Measurements from ENCODE around the gene TNRC6A.
"Not testable (repeated sequence)": the region's sequence is repeated elsewhere in the genome, so short reads cannot be mapped to it uniquely, and the experiment has no call there.

Gene TNRC6A

DNA sequence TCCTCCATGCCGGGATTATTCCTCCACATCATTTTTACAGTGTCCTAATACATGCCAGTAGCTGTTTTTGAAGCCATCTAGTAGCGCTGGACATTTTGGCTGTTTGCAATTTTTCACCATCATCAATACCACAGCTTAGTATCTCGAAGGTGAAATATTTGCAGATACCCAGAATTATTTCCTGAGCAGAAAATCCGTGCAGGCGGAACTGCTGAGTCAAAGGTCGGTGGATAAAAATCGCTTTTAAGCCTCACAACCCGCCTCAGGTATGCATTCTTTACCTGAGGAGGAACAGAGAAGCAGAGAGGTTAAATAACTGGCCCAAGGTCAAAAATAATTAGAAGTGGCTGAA is 584 bp upstream of the TNRC6A start:
- no peak for DNase-seq

DNA sequence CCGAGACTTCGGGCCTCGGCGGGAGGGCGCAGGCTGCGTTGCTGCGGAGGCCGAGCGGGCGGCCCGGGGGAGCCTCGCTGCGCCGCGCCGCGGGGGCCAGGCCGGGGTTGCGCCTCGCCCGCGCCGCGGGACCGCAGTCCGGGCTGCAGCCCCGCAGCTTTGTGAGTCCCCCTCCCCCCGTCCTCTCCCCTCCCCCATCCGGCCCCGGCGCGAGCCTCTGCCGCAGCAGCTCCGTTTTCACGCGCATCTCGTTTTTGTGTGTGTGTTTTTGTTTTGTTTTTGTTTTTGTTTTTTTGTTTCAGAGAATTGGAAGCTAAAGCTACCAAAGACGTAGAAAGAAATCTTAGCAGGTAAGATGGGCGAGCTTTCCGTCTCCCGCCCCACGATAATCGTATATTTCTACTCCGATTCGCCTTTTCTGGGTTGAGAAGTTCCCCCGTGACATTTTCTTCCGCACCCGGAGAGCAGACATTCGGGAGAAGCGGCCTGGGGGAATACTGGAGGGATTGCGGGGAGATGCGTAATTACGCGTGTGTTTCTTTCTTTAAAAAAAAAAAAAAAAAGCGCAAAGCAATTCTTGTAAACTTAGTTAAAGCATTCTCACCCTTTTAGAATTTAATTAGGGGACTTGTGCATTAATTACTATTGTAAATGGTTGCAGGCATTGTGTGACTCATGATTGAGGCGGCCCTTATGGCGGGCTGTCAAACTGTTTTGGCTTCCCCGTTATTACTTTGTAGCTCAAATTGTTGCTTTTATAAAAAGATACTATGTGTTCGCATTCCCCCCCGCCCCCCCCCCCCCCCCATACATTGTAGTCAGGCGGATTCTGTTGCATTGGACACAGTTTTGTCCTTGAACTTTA is 732 bp downstream of the TNRC6A start:
- no peak for DNase-seq

DNA sequence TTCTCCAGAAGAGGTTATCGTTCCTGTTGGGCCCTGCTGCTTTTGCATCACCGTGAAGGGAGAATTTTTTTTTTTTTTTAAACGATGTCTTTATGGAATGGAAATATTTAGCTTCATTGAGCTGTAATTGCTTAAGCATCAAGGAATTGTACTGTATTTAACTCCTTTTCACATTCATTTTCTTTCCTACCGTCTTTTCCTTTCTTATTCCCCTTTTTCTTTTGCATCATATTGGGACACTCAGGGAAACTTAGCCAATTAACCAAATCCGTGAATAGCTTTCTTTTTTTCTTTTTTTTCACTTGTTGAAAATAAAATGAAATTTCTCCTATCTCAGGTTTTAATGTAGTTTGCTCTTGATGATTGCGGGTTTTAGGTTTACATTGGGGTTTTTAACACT is 1.5 kb downstream of the TNRC6A start:
- DNase-seq: no peak

DNA sequence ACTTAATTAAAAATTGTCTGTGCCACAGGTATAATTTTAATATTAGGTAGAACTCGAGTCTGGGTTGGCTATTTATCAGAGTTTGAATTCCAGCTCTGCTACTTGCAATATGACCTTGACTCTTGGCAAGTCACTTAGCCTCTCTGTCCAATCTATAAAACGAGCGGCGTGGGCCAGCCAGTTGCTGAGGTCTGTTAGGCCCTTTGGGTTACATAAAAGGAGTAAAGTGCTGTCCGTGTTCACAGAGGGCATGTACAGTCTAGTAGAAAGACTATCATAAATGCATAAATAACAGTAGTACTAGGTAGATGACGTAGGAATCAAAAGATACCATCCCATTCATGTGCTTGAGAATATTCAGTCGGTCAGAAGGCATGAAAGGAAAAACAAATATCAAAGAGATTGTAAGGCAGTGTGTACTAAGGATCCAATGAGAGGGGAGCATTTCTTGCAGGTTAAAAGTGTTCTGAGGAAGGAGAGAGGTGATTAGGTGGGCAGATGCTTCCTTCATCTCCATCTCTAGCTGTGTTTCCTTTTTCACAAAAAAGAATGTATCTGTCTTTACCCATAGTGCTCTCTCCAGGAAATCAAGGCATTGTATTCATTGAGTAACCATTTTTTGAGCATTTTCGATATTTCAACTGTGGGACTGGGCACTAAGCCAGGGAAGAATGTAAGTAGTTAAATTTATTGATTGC is 2.4 kb downstream of the TNRC6A start:
- DNase-seq: no peak

DNA sequence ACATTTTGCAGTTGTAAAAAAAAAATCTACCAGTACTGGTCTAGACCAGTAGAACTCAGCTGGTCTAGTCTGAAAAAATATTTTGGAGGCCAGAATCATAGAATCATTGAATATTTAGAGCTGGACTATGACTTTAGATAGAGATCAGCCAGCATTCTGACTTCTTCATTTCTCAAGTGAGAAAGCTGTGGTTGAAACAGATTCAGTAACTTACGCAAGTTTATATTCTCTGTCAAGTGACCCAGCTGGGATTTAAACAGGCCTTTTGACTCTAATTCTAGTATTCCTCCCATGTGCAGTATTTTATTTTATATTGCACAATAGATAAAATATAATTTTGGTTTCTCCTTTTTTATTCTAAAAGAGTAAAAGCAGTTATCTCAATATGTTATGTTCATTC is 4.9 kb downstream of the TNRC6A start:
- DNase-seq: no peak

DNA sequence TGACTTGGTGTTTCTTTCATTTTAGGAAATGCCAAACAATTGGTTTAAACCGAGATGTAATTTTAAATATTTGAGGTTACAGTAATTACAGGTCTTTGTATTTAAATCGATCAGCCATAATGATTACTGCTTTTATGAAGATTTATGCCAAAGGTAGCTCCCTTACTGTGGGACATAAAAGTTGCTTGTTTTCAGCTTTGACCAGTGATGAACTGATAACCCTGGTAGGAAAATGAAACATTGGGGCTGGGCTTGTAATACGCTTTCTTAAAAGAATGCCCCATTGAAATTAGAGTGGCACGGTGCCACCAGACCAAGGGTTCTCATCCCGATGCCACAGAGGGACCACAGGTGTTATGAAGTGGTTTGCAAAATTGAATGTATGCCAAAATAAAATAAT is 7.3 kb downstream of the TNRC6A start:
- DNase-seq: no peak

DNA sequence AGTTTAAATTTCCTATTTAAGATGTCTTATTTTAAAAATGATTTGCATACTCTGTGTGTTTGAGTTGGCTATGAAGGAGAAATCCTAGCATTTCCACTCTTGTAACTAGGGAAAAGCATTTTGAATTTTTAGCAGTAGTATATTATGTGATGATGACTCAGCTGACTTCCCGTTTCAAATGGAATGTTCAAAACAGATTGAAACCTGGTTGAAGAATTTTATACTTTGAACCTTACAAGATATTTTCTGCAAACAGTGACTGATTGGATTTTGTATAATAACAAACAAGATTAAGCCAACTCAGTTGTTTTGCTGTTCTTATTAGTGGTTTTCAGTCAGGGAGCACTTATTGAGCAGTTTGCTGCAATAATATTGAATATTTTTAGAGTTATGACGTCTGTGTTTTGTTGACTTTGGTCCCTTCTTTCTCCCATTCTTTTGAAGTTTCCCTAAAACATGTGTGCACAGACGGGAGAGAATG is 8.0 kb downstream of the TNRC6A start:
- no peak for DNase-seq

DNA sequence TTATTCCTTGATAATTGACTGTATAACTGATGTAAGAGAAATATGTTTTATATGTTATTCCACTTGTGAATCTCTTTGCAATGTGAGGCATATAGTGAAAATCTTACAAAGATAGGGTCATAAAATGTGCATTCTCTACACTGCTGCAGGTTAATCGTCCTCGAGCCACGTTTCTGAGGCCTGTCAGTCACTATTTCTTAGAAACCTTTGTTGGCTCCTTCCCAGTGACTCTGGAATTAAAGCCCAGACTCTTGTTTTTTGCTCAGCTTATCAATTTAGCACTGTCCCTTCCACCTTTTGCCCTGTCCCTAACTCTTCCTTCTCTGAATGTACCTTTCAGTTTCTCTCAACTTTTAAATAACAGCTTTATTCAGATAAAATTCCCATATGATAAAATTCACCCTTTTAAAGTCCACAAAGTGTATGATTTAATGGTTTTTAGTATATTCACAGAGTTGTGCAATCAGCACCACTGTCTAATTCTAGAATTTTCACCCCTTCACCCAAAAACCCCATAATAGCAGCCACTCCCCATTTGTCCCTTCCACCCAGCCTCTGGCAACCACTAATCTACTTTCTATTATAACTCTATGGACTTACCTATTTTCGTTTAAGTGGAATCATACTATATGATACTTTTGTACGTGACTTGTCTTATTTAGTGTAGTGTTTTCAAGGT is 8.6 kb downstream of the TNRC6A start:
- no peak for DNase-seq

DNA sequence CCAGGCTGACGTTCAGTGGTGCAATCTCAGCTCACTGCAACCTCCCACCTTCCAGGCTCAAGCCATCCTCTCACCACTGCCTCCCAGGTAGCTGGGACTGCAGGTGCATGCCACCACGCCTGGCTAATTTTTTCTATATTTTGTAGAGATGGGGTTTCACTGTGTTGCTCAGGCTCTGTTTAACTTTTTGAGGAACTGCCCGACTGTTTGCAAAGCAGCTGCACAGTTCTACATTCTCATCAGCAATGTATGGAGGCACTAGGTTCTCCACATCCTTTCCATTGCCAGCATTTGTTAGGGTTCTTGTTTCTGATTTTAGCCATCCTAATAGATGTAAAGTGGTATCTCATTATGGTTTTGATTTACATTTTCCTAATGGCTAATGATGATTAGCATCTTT is 9.4 kb downstream of the TNRC6A start:
- no peak for DNase-seq

DNA sequence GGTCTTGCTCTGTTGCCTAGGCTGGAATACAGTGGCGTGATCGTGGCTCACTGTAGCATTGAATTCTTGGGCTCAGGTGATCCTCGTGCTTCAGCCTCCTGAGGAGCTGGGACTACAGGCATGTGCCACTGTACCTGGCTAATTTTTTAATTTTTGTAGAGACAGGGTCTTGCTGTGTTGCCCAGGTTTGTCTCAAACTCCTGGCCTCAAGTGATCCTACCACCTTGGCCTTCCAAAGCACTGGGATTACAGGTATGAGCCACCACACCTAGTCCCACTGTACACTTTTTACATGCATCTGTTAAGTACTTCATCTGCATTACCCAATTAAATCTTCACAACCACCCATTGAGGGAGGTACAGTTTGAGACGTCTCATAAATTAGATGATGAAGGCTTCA is 12.4 kb downstream of the TNRC6A start:
- no peak for DNase-seq

DNA sequence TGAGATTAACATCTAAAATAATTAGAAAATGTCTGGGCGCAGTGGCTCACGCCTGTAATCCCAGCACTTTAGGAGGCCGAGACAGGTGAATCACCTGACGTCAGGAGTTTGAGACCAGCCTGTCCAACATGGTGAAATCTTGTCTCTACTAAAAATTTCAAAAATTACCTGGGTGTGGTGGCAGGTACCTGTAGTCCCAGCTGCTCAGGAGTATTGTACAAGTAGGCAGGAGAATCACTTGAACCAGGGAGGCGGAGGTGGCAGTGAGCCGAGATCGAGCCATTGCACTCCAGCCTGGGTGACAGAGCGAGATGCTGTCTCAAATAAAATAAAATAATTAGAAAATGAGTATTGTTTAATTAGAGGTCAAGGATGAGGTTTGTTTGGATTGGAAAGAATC is 13.2 kb downstream of the TNRC6A start:
- DNase-seq: not testable (repeated sequence)

DNA sequence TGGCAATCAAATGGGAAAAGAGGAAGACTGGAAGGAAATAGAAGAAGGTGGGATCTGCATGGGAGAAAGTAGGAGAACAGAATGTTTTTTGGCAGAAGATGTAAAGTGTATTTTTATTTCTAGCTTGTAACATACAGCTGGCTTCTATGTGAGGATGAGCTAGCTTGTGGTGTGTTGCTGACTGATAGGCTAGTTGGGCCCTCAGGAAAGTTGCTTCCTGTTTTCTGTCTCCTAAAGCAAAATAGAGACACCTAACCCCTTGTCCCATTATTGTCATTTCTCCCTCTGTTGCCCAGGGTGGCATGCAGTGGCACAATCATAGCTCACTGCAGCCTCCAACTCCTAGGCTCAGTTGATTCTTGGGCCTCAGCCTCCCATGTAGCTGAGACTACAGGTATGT is 15.9 kb downstream of the TNRC6A start:
- DNase-seq: no peak

DNA sequence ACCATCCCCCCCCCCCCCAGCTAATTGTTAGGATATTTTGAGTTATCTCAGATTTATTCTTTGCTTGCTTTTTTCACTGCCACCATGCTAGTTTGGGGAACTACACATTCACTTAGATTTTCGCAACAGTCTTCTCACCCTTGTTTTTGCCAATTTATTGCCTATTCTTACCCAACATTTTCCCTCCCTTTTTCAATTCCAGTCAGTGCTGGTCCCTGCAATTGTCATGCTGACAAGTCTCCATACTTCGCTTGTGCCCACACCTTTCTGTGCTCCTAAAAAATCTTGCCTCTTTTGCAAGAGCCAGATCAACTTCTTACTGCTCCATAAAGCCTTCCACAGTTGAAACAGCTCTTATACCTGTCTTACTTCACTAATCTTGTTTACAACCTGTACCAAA is 16.3 kb downstream of the TNRC6A start:
- DNase-seq: no peak

DNA sequence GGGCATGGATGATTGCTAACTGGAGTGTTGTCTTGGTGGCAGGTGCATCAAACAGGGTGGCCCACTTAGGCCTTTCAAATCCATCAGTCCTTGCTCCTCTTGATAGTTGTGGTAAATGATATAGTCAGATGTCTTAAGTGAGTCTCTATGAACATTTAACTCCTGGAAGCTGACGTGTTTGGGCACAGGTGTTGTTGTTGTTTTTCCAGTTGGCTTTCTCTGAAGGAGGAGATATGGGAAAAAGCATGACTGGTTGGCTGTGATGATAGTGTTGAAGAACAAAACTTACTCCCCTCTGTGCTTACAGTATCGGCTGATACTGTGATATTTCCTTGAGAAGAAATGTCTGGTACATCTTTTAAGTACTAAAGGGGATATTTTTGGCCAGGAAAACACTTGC is 18.0 kb downstream of the TNRC6A start:
- DNase-seq: no peak

DNA sequence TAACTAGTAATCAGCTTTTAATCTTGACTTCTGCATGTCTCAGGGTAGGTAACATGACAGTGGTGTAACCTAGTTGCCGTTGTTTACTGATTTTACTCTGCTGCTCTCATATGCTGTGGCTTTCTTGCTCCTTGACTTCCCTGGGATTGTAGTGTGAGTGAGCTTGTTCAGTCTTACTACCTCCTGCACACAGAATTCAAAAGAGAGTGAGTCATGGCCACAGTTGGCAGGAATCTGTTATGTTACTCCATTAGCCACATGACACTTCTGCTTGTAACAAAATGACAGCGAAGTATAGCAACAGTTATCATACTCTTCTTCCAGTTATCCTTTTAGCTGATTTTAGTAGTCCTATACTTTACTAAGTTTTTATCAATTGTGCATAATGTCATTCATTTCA is 18.8 kb downstream of the TNRC6A start:
- no peak for DNase-seq

DNA sequence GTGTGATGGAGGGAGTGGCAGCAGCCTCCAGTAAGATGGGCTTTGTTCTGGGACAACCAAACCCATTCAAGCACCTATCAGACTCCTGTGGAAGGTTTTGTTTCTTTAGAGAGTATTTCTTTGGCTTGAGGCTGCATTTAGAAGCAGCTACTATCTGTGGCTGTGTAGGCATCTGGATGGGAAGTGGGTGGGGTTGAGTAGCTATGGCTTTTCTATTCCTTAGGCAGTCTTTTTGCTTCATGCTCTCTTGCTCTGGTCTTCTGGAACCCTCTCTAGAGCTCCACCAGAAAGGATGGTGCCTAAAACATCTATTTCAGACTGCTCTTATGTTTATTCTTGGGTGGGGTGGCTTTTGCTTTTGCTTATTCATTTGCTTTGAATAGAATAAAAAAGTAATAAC is 19.9 kb downstream of the TNRC6A start:
- no peak for DNase-seq

DNA sequence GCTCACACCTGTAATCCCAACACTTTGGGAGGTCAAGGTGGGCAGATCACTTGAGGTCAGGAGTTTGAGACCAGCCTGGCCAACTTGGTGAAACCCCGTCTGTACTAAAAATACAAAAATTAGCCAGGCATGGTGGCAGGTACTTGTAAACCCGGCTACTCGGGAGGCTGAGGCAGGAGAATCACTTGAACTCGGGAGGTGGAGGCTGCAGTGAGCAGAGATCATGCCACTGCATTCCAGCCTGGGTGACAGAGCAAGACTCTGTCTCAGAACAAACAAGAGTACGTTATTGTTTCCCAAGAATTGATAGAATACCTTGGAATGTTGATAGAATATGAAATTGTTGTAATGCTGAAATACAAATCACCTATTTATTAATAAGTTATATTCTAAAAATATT is 20.4 kb downstream of the TNRC6A start:
- not testable (repeated sequence) for DNase-seq

DNA sequence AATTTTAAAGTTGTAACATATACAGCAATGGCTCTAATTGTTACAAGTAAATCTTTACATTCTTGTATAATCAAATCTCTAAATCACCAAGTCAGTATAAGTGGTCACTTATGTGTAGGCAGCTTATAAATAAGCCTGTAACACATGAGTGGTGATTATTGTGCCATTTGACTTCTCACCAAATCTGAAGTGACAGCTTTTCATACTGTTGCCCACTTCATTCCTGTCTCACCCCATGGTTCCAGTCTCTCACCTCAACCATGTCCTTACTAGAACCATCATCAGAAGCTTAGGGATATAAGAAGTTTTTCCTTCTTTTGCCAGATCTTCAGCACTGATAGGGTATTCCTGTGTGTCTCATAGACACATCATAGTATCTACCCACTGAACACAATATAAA is 23.5 kb downstream of the TNRC6A start:
- no peak for DNase-seq

DNA sequence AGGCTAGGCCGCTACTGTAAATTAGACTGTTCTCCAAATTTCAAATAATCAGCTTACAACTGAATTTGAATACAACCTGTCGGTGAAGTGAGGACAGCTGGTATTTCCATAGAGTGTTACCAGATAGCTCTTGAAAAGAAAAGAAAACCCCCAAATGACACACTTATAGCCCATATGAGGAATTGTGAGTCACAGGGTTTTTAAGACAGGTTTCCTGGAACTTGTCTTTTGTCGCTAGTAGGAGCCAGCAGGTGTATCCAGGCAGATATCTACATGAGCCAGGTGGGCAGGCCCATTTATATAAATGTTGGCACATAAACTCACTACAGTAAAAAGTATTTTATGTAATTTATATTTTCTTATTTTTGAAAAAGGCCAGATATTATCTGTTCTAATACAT is 24.0 kb downstream of the TNRC6A start:
- DNase-seq: no peak

DNA sequence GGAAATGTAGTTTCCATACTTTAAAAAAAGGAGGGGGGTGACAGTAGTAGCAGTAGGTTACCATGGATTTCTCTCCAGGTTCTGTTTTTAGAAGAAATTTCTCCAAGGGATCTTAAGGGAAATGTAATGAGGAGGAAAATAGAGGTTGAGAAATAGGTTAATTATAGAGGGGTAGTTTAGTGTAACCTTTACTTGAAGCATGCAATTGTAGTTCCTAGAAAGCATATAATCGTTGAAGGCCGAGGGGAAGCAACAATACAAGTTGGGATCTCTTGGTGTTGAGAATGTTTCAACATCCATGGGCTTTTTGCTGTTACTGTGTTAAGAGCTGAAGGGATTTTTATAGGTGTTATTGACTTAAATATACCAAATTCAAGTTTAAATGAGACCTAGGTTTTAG is 25.1 kb downstream of the TNRC6A start:
- no peak for DNase-seq

DNA sequence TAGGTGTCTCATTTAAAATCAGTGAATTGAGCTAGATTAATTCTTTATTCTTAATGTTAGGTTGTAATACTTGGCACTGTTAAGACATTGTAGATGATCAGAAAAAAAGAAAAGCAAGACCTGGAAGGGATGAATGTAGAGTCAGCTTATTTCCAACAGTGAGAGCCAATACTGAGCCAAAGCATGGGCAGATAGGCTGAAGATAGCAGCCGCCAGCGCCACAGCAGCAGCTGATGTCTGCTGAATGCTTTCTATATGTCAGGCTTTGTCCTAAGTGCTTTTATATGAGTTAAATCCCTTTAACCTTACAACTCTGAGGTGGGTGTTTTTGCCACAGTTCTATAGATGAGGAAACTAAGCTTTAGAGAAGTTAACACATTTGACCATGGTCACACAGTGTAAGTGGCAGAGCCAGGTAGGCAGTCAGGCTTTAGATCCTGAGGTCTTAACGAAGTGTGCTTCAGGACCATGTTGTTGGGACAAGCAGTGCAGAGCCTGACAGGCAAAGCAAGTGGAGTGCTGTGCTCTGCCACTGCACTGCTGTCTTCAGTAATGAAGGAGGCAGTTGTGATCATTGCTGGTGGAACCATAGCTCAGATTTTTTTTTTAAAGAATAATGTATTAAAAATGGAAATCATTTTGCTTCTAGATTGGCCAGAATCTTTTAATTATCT is 25.9 kb downstream of the TNRC6A start:
- no peak for DNase-seq

DNA sequence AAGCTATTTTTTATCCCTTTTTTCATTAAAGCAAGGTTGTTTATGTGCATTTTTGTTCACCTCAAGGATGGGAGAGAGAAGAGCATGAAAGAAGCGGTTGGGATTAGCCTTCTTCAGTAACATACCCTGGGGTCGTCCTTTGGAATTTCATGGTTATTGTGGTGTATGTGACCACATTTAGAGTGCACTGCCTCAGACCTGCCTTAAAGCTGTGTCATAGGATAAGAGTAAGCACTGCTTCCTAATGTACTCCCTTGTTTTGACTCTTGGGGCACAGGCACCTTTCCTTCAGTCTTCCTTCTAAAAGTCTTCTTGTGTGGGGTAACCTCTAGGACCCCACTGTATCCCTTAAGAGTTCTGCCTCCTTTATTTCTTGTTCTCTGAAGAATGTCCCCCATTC is 28.9 kb downstream of the TNRC6A start:
- DNase-seq: no peak

DNA sequence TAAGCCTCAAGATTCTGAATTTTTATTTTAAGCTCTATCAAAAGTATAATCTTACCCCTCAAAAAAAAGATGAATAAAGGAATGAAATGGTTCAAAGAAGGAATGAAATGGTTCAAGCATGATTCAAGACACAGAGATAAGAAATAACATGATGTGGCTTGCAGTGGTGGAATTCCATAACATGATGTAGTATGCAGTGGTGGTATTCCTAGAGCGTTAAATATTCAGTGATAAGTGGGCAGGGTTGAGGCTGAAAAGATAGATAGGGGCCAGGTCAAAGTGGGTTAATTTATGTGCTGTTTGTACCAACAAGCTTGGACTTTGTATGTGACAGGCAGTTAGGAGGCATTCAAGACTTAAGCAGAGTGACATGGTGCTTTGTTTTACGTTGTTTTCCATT is 29.6 kb downstream of the TNRC6A start:
- no peak for DNase-seq

Measured in NCI-H1436 treated with DMSO at 0.1 percent for 48 hours (cell line).